Left forelimb (tissue), 1 donor: Measurements from ENCODE around the gene MRI1.
"Not testable (repeated sequence)": the region's sequence is repeated elsewhere in the genome, so short reads cannot be mapped to it uniquely, and the experiment has no call there.

ENCODE experiments used
- DNase-seq: peaks from one replicate; pipeline ENCODE4 v3.0.0-alpha.2; 2018; ENCODE audit warnings: low spot score

MRI1 gene

GRCh38 chr19:13761423-13761822, 2.9 kb upstream of the MRI1 start:
- no peak for DNase-seq

GRCh38 chr19:13762635-13763235, 1.6 kb upstream of the MRI1 start:
- DNase-seq: no peak

GRCh38 chr19:13763265-13763664, 1.1 kb upstream of the MRI1 start:
- DNase-seq: no peak

GRCh38 chr19:13764821-13765394, 586 bp downstream of the MRI1 start:
- DNase-seq: no peak

GRCh38 chr19:13765395-13766094, 1.2 kb downstream of the MRI1 start:
- no peak for DNase-seq

- no peak for DNase-seq
These were observed 1.8 kb downstream of the MRI1 start for GRCh38 chr19:13766095-13766481.

GRCh38 chr19:13768510-13768909, 4.2 kb downstream of the MRI1 start:
- no peak for DNase-seq

- DNase-seq: no peak
These were observed 5.8 kb downstream of the MRI1 start for GRCh38 chr19:13770013-13770635.

- peak; percentile 92 for DNase-seq
These were observed 10.2 kb downstream of the MRI1 start, which contains the start of gene C19orf53 for GRCh38 chr19:13774217-13775191. TSS of gene C19orf53 (plus strand) at chr19:13774456. CDS start at chr19:13774478, 22 bp downstream.

GRCh38 chr19:13778398-13778797, 14.1 kb downstream of the MRI1 start:
- DNase-seq: no peak

GRCh38 chr19:13778847-13779246, 14.5 kb downstream of the MRI1 start:
- DNase-seq: no peak

GRCh38 chr19:13779794-13780193, 15.5 kb downstream of the MRI1 start:
- not testable (repeated sequence) for DNase-seq

GRCh38 chr19:13781547-13781946, 17.2 kb downstream of the MRI1 start:
- DNase-seq: peak; percentile 85

GRCh38 chr19:13782537-13782936, 18.2 kb downstream of the MRI1 start:
- no peak for DNase-seq

- no peak for DNase-seq
These were observed 19.5 kb downstream of the MRI1 start for GRCh38 chr19:13783565-13784500.

GRCh38 chr19:13784731-13785452, 20.6 kb downstream of the MRI1 start:
- DNase-seq: no peak

- no peak for DNase-seq
These were observed 24.7 kb downstream of the MRI1 start for GRCh38 chr19:13788991-13789390.

- no peak for DNase-seq
These were observed 26.0 kb downstream of the MRI1 start for GRCh38 chr19:13790354-13790753.

GRCh38 chr19:13793317-13793716, 29.0 kb downstream of the MRI1 start:
- not testable (repeated sequence) for DNase-seq

- no peak for DNase-seq
These were observed 30.1 kb downstream of the MRI1 start for GRCh38 chr19:13794398-13794756.
